Endothelial cell (in vitro differentiated cells): ENCODE results near the gene ITPRID2. TPM values are rescaled to one million over a fixed set of nuclear protein-coding genes. Genes with fewer than 3 reads are reported as not detected.

Experiments used
- DNase-seq: peaks from one replicate; pipeline ENCODE4 v3.0.0; 2021; ENCODE audit warnings: low spot score
- H3K27ac Mint-ChIP-seq: one replicate; pipeline ENCODE4 v1.8.0; 2021; ENCODE audit warnings: mixed read lengths, inconsistent platforms; ENCODE audit not compliant: unreplicated experiment
- H3K27me3 Mint-ChIP-seq: one replicate; pipeline ENCODE4 v1.8.0; 2021; ENCODE audit warnings: mild to moderate bottlenecking, moderate library complexity, mixed read lengths, inconsistent platforms; ENCODE audit not compliant: unreplicated experiment
- H3K36me3 Mint-ChIP-seq: one replicate; pipeline ENCODE4 v1.8.0; 2021; ENCODE audit warnings: mild to moderate bottlenecking, low read depth, mixed read lengths, inconsistent platforms; ENCODE audit not compliant: unreplicated experiment
- H3K4me1 Mint-ChIP-seq: one replicate; pipeline ENCODE4 v1.8.0; 2021; ENCODE audit warnings: mild to moderate bottlenecking, mixed read lengths, inconsistent platforms; ENCODE audit not compliant: unreplicated experiment
- H3K4me3 Mint-ChIP-seq: one replicate; pipeline ENCODE4 v1.8.0; 2021; ENCODE audit warnings: mild to moderate bottlenecking, mixed read lengths, inconsistent platforms; ENCODE audit not compliant: unreplicated experiment
- H3K9me3 Mint-ChIP-seq: one replicate; pipeline ENCODE4 v1.8.0; 2021; ENCODE audit warnings: mixed read lengths, inconsistent platforms; ENCODE audit not compliant: unreplicated experiment
- total RNA-seq: library from RNA; stranded (reverse); fragmentation: NEBNext Ultra II Directional; extraction: Animal tissue kit (Norgen Biotek cat#: 25700); gene quantifications from one replicate; pipeline ENCODE4 v1.2.1, GENCODE V29; 2021; ENCODE audit not compliant: unreplicated experiment
- TF ChIP-seq, protein P1 (sequence below): fragments of 200-600 bp; sonication (generic); IDR thresholded peaks from one replicate; pipeline ENCODE4 v1.5.0; 2021; ENCODE audit warnings: antibody characterized with exemption; ENCODE audit not compliant: unreplicated experiment

Gene ITPRID2
- total RNA-seq, 1 donor from 2014 or later, result 76.6 TPM

DNA sequence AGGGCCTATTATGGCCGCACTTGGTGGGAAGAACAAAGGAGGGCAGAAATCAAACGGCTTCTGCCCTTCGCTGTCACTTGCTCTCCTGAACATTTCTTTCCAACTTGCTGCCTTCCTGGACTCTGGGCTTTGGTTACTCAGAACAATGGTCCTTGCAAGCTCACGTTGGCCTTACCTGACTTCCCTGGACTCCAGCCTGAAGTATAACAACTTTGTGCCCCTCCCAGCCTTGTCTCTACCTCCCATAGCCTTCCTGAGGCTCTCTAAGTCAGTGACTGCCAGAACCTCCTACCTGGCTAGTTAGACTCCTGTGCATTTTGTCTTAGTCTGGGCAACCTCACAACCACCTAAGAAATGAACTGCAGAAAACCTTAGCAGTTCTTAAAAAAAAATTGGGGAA is 30.2 kb upstream of the ITPRID2 start:
- DNase-seq, result no peak
- H3K4me3 Mint-ChIP-seq, result no peak overlapping the region
- no peak overlapping the region for H3K27ac Mint-ChIP-seq
- H3K9me3 Mint-ChIP-seq, result no peaks in the 10 kb centered on the region
- H3K27me3 Mint-ChIP-seq, result no peaks in the 10 kb centered on the region
- TF ChIP-seq, protein P1, sequence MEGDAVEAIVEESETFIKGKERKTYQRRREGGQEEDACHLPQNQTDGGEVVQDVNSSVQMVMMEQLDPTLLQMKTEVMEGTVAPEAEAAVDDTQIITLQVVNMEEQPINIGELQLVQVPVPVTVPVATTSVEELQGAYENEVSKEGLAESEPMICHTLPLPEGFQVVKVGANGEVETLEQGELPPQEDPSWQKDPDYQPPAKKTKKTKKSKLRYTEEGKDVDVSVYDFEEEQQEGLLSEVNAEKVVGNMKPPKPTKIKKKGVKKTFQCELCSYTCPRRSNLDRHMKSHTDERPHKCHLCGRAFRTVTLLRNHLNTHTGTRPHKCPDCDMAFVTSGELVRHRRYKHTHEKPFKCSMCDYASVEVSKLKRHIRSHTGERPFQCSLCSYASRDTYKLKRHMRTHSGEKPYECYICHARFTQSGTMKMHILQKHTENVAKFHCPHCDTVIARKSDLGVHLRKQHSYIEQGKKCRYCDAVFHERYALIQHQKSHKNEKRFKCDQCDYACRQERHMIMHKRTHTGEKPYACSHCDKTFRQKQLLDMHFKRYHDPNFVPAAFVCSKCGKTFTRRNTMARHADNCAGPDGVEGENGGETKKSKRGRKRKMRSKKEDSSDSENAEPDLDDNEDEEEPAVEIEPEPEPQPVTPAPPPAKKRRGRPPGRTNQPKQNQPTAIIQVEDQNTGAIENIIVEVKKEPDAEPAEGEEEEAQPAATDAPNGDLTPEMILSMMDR, result no peak
- H3K4me1 Mint-ChIP-seq, result no peaks in the 10 kb centered on the region
- H3K36me3 Mint-ChIP-seq, result no peaks in the 10 kb centered on the region

DNA sequence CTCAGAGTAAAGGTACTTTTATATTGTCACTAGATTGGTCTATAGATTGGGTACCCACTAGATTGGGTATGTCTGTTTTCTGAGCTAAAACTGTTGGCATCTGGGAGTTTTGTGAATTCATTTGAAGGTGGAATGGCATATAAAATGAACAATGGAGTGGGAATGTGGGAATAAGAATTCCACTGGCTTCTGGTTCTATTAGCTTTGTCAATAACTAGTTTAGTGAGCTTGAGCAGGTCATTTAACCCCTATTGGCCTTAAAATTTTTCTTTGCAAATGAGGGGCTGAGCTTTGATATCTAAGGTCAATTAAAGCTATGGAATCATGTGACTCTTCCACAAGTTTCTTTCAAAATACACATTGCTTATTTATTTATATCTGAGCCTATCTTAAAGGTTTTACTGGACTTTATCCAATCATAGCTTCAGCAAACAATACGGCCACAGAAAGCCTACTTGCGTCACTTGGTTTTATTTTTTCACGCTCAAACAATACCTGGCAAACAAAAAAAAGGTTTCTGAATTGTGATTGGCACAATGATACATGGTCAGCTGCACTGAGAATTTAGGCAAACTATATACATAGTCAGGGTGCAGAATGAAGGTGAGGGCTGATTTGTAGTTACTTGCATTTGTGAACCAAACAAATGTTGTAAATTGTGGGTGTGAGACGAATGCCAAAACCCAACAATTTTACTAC is 28.8 kb upstream of the ITPRID2 start:
- Mint-ChIP-seq H3K27me3 (no peaks in the 10 kb centered on the region), H3K9me3 (no peaks in the 10 kb centered on the region), H3K27ac (no peak overlapping the region), H3K36me3 (no peaks in the 10 kb centered on the region), H3K4me1 (no peaks in the 10 kb centered on the region), H3K4me3 (no peak overlapping the region)
- no peak for DNase-seq
- TF ChIP-seq, protein P1, result no peak

DNA sequence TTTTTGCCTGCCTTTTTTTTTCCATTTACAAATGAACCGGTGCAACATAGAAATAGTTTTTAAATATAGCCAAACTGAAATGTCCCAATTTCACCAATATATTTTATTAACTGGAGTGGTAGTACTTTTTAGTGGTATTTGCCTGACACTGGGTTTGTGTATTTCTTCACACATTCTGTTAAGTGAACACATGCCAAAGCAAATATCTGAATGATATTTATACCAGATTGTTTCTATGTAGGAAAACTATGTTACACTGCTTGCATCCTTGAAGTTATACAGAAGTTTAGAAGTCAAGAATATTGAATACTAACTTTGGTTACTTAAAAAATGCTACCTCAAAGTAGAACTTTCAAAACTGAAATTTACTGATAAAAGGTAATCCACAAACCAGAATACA is 19.4 kb upstream of the ITPRID2 start:
- Mint-ChIP-seq H3K4me1 (no peaks in the 10 kb centered on the region), H3K9me3 (no peaks in the 10 kb centered on the region), H3K36me3 (no peaks in the 10 kb centered on the region), H3K27me3 (no peaks in the 10 kb centered on the region), H3K27ac (no peak overlapping the region), H3K4me3 (no peak overlapping the region)
- DNase-seq, result no peak
- TF ChIP-seq, protein P1, result no peak

DNA sequence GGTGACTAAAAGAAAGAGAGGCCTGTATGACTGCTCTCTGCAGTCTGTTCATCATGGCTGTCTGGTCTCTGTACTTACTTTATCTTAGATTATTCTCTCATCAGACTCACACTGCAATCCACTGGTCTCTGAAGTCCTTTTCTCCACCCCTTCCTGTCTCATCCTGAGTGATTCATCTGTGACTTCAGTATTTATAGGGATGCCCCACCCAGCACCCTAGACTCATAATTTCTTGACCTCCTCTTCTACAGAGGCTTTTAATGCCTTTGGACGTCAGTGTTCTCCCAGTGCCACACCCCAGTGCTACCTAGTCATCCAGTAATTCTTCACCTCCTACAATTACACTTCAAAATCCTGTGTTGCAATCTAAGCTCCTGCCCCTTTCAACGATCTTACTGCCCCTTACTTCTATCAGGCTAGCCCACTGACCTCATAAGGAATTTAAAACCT is 14.9 kb upstream of the ITPRID2 start:
- H3K27me3 Mint-ChIP-seq, result no peaks in the 10 kb centered on the region
- H3K27ac Mint-ChIP-seq, result no peak overlapping the region
- no peak overlapping the region for H3K4me3 Mint-ChIP-seq
- DNase-seq, result no peak
- TF ChIP-seq, protein P1, result no peak
- no peaks in the 10 kb centered on the region for H3K4me1 Mint-ChIP-seq
- no peaks in the 10 kb centered on the region for H3K36me3 Mint-ChIP-seq
- no peaks in the 10 kb centered on the region for H3K9me3 Mint-ChIP-seq

DNA sequence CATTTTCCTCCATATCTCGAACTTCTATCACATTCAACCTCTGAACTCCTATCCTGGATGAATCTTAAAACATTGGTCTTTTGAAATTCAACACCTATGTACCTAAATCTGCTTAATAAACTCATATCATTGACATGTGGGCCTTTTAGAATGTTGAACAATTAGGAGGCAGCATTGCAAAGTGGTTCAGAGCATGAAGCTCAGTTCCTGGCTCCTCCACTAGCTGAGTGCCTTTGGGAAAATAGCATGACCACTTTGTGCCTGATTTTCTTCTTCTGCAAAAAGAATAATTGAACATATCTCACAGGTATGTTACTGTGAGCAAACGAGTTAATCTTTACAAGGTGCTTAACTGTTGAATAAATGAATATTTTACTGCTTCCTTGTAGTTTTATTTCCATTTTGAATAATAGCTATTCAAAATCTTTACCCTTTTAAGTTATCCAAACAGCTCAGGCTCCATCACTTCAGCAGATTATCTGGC is 14.3 kb upstream of the ITPRID2 start:
- no peaks in the 10 kb centered on the region for H3K36me3 Mint-ChIP-seq
- DNase-seq, result no peak
- no peaks in the 10 kb centered on the region for H3K4me1 Mint-ChIP-seq
- TF ChIP-seq, protein P1, result no peak
- H3K4me3 Mint-ChIP-seq, result no peak overlapping the region
- H3K27me3 Mint-ChIP-seq, result no peaks in the 10 kb centered on the region
- no peaks in the 10 kb centered on the region for H3K9me3 Mint-ChIP-seq
- H3K27ac Mint-ChIP-seq, result no peak overlapping the region
